Sigmoid colon (tissue), 7 donors: ENCODE measurements around the gene MBD3L4. TPM values are rescaled to one million over a fixed set of nuclear protein-coding genes. Genes with fewer than 3 reads are reported as not detected.

Source experiments
- DNase-seq: peaks from one replicate; pipeline ENCODE4 v3.0.0-alpha.2; 2019
- H3K27ac ChIP-seq, 4 donors: fragments of 200-600 bp; sonication (generic); one replicate each; pipeline ENCODE4 v1.5.1; 2016 to 2019; ENCODE audit warnings: mild to moderate bottlenecking in 1 of 4
- H3K27me3 ChIP-seq, 3 donors: fragments of 200-600 bp; sonication (generic); one replicate each; pipeline ENCODE4 v1.5.1; 2019; ENCODE audit warnings: mild to moderate bottlenecking in 1 of 3
- H3K36me3 ChIP-seq, 4 donors: fragments of 200-600 bp; sonication (generic); one replicate each; pipeline ENCODE4 v1.5.1; 2016 to 2019
- H3K4me1 ChIP-seq, 4 donors: fragments of 200-600 bp; sonication (generic); one replicate each; pipeline ENCODE4 v1.5.1; 2017 to 2019
- H3K4me3 ChIP-seq, 4 donors: fragments of 200-600 bp; sonication (generic); one replicate each; pipeline ENCODE4 v1.5.1; 2017 to 2019; ENCODE audit warnings: mild to moderate bottlenecking in 2 of 4, moderate library complexity in 1 of 4
- H3K9me3 ChIP-seq, 4 donors: fragments of 200-600 bp in 3 of 4; sonication (generic) in 3 of 4; one replicate each; pipeline versions ENCODE4 v1.5.1 to v1.6.1; 2013 to 2019
- CTCF ChIP-seq, 4 experiments: fragments of 450-650 bp in 3 of 4; fragments of 200-600 bp in 1 of 4; IDR thresholded peaks; one replicate each; pipeline ENCODE4 v1.5.1; 2016 to 2019; ENCODE audit warnings: antibody characterized with exemption in 4 of 4, mild to moderate bottlenecking in 3 of 4, moderate library complexity in 2 of 4
- EP300 ChIP-seq, 4 donors: sonication (generic); formaldehyde crosslinking; IDR thresholded peaks; one replicate each; pipeline ENCODE4 v1.6.1; 2017; ENCODE audit warnings: antibody characterized with exemption in 4 of 4
- POLR2A ChIP-seq, 2 donors: fragments of 450-650 bp; IDR thresholded peaks; one replicate each; pipeline ENCODE4 v1.6.1; 2016; ENCODE audit warnings: antibody characterized with exemption in 2 of 2, mild to moderate bottlenecking in 2 of 2, moderate library complexity in 2 of 2
- POLR2AphosphoS5 ChIP-seq, 4 donors: sonication (generic); formaldehyde crosslinking; IDR thresholded peaks; one replicate each; pipeline ENCODE4 v1.6.1; 2017; ENCODE audit warnings: antibody characterized with exemption in 4 of 4
- WGBS, 2 donors: extraction: QIAGEN DNeasy Blood & Tissue Kit; methylation state at CpG; one replicate each; pipeline ENCODE4 v1.1.7; 2013; 5-methylcytosine and 5-hydroxymethylcytosine counted together
- intact Hi-C: fragments of 100-400 bp; cut with DNase I; formaldehyde crosslinking; loops from one replicate; pipeline ENCODE4 v1.15.1; 2023
- polyA plus RNA-seq, 3 donors: library from polyadenylated mRNA; stranded (reverse); fragments of 200-250 nt; gene quantifications; one replicate each; pipeline ENCODE4 v1.2.3, GENCODE V29; 2013
- total RNA-seq, 4 donors: library from RNA; depleted of rRNA; stranded (reverse); fragments of >200 nt; gene quantifications; one replicate each; pipeline ENCODE4 v1.1.0, GENCODE V29; 2016
- donor health status: healthy with polysubstance abuse.
- donor health status: Bipolar disorder and iron deficiency.
- donor health status: healthy.

MBD3L4 gene
- total and polyA plus RNA-seq, 7 donors, result not detected

GRCh38 chr19:7013678-7014077 lies 26.3 kb downstream of the MBD3L4 start:
- WGBS, 2 donors, result 67 to 70% methylated on average over 4 of the region's 4 CpGs
- DNase-seq, result no peak
- Histone ChIP-seq H3K9me3 (no peaks in the 10 kb centered on the region), H3K4me1 (no peaks in the 10 kb centered on the region), H3K27me3 (no peaks in the 10 kb centered on the region), H3K27ac (no peak overlapping the region), H3K4me3 (no peak overlapping the region), H3K36me3 (no peaks in the 10 kb centered on the region)
- TF ChIP-seq POLR2A (IDR thresholded peaks at IDR 0.05) (no peak), POLR2AphosphoS5 (IDR thresholded peaks at IDR 0.05) (no peak), CTCF (IDR thresholded peaks at IDR 0.05) (no peak), EP300 (IDR thresholded peaks at IDR 0.05) (no peak)
- intact Hi-C loops, result no loop called here

- no peak for DNase-seq
- H3K36me3 ChIP-seq, result no peaks in the 10 kb centered on the region
- TF ChIP-seq CTCF (IDR thresholded peaks at IDR 0.05) (no peak), POLR2AphosphoS5 (IDR thresholded peaks at IDR 0.05) (no peak), EP300 (IDR thresholded peaks at IDR 0.05) (no peak), POLR2A (IDR thresholded peaks at IDR 0.05) (no peak)
- 58 to 80% methylated on average over 12 of the region's 12 CpGs for WGBS, 2 donors
- no peaks in the 10 kb centered on the region for H3K27me3 ChIP-seq
- no peak overlapping the region for H3K4me3 ChIP-seq
- no peaks in the 10 kb centered on the region for H3K9me3 ChIP-seq
- intact Hi-C loops, result no loop called here
- H3K27ac ChIP-seq, result no peak overlapping the region
- H3K4me1 ChIP-seq, result no peaks in the 10 kb centered on the region
These were observed 29.0 kb downstream of the MBD3L4 start for GRCh38 chr19:7010722-7011593.

GRCh38 chr19:7007859-7008258 lies 32.1 kb downstream of the MBD3L4 start:
- no peaks in the 10 kb centered on the region for H3K9me3 ChIP-seq

GRCh38 chr19:7006135-7006704 lies 33.8 kb downstream of the MBD3L4 start:
- Histone ChIP-seq H3K4me1 (no peaks in the 10 kb centered on the region), H3K36me3 (no peaks in the 10 kb centered on the region), H3K27me3 (peaks cover 0 to 6% (median 0%) of the 10 kb centered on the region in 3 donors), H3K27ac (no peak overlapping the region), H3K4me3 (no peak overlapping the region), H3K9me3 (no peaks in the 10 kb centered on the region)
- DNase-seq, result no peak
- intact Hi-C loops, result no loop called here
- WGBS, 2 donors, result 78 to 88% methylated on average over 11 of the region's 11 CpGs
- TF ChIP-seq POLR2A (IDR thresholded peaks at IDR 0.05) (no peak), CTCF (IDR thresholded peaks at IDR 0.05) (no peak), EP300 (IDR thresholded peaks at IDR 0.05) (no peak), POLR2AphosphoS5 (IDR thresholded peaks at IDR 0.05) (no peak)

More at GRCh38 chr19:7007859-7008258, 32.1 kb downstream of the MBD3L4 start:
- Histone ChIP-seq H3K27me3 (no peaks in the 10 kb centered on the region), H3K36me3 (no peaks in the 10 kb centered on the region), H3K27ac (no peak overlapping the region), H3K4me3 (no peak overlapping the region), H3K4me1 (no peaks in the 10 kb centered on the region)
- intact Hi-C loops, result no loop called here
- no peak for DNase-seq
- 58 to 61% methylated on average over 4 of the region's 4 CpGs for WGBS, 2 donors
- no peak for TF ChIP-seq POLR2A (IDR thresholded peaks at IDR 0.05)
- no peak for TF ChIP-seq EP300 (IDR thresholded peaks at IDR 0.05)
- TF ChIP-seq CTCF (IDR thresholded peaks at IDR 0.05), result no peak
- no peak for TF ChIP-seq POLR2AphosphoS5 (IDR thresholded peaks at IDR 0.05)
